Measurements from ENCODE around the gene ORC5.

DNA sequence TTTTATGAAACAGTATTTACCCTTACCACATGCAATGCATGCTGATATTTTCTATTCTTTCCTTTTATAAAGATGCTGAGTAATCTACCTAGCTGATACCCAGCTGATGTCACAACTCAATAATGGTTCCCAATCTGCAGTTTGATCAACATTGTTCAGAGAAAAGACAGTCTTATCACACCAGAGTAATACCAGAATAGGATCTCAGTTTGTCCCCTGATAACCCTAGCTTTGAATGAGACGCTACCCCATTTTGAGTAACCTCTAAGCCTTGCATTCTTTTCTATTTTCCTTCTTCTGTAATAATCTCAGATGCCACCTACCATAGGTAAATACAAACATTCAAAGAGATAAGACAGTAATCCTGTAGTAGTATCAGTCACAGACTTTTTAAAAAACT is 118.8 kb downstream of the ORC5 start:
- TF ChIP-seq, protein P1, sequence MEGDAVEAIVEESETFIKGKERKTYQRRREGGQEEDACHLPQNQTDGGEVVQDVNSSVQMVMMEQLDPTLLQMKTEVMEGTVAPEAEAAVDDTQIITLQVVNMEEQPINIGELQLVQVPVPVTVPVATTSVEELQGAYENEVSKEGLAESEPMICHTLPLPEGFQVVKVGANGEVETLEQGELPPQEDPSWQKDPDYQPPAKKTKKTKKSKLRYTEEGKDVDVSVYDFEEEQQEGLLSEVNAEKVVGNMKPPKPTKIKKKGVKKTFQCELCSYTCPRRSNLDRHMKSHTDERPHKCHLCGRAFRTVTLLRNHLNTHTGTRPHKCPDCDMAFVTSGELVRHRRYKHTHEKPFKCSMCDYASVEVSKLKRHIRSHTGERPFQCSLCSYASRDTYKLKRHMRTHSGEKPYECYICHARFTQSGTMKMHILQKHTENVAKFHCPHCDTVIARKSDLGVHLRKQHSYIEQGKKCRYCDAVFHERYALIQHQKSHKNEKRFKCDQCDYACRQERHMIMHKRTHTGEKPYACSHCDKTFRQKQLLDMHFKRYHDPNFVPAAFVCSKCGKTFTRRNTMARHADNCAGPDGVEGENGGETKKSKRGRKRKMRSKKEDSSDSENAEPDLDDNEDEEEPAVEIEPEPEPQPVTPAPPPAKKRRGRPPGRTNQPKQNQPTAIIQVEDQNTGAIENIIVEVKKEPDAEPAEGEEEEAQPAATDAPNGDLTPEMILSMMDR (IDR thresholded peaks at IDR 0.05), result no peak
- no peak for TF ChIP-seq POLR2A (IDR thresholded peaks at IDR 0.05)

Data from suprapubic skin (tissue), 3 donors.